ENCODE data around the gene COP1. TPM values are rescaled to one million over a fixed set of nuclear protein-coding genes. Genes with fewer than 3 reads are reported as not detected.

Gene COP1
- total and polyA plus RNA-seq, 12 donors = 17.9 to 55.2 (median 23.6) TPM

DNA sequence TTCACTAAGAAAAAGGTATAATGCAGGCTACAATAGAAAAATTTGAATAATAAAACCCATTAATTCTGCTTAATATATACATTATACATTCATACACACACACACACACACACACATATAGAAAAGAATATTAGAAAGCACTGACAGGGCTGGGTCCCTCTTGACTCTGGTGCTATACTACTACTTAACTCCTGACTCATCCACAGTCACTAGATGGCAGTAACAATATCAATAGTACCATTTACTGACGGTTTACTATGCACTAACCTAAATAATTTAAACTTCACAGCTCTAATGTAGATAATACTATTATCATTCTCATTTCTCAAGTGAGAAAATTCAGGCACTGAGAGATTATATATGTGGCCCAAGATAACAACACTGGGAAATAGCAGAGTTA is 87.5 kb downstream of the COP1 start:
- TF ChIP-seq, protein P1, sequence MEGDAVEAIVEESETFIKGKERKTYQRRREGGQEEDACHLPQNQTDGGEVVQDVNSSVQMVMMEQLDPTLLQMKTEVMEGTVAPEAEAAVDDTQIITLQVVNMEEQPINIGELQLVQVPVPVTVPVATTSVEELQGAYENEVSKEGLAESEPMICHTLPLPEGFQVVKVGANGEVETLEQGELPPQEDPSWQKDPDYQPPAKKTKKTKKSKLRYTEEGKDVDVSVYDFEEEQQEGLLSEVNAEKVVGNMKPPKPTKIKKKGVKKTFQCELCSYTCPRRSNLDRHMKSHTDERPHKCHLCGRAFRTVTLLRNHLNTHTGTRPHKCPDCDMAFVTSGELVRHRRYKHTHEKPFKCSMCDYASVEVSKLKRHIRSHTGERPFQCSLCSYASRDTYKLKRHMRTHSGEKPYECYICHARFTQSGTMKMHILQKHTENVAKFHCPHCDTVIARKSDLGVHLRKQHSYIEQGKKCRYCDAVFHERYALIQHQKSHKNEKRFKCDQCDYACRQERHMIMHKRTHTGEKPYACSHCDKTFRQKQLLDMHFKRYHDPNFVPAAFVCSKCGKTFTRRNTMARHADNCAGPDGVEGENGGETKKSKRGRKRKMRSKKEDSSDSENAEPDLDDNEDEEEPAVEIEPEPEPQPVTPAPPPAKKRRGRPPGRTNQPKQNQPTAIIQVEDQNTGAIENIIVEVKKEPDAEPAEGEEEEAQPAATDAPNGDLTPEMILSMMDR (IDR thresholded peaks at IDR 0.05) = peak in 3 of 9 donors; percentile 13 to 22 (median 21)
- peaks cover 0 to 38% (median 13%) of the 10 kb centered on the region in 9 donors for H3K36me3 ChIP-seq
- H3K9me3 ChIP-seq = peaks cover 0 to 27% (median 9%) of the 10 kb centered on the region in 11 donors
- H3K4me3 ChIP-seq = no peak overlapping the region
- H3K27me3 ChIP-seq = no peaks in the 10 kb centered on the region
- H3K4me1 ChIP-seq = no peaks in the 10 kb centered on the region
- WGBS, 2 donors = 61 to 74% methylated on average over 1 of the region's 1 CpG
- no peak for ATAC-seq
- H3K27ac ChIP-seq = no peak overlapping the region
- intact Hi-C loops (cut with DNase I) = no loop called here
- DNase-seq = no peak

DNA sequence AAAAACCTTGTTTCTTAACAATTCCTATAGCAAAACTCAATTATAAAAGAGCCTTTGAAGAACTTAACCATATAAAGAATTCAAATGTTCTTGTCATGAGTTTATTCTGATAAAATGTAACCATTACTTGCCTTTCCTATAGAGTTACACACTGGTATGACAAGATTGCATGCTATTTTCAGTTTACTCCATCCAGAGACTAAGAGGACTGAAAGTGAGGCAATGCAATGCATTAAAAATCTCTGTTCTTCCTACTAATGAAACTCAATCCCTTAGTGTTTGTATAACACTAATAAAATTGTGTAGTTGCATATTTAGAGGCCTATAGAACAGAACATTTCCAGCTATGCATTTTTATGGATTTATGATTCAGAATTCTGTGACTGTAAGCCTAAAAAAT is 88.1 kb downstream of the COP1 start:
- Histone ChIP-seq H3K9me3 (peaks cover 0 to 25% (median 9%) of the 10 kb centered on the region in 11 donors), H3K27me3 (no peaks in the 10 kb centered on the region), H3K4me1 (no peaks in the 10 kb centered on the region), H3K27ac (no peak overlapping the region), H3K36me3 (peaks cover 0 to 43% (median 13%) of the 10 kb centered on the region in 9 donors), H3K4me3 (no peak overlapping the region)
- TF ChIP-seq, protein P1 (IDR thresholded peaks at IDR 0.05) = no peak
- intact Hi-C loops (cut with DNase I) = no loop called here
- ATAC-seq (no peak), DNase-seq (no peak)

DNA sequence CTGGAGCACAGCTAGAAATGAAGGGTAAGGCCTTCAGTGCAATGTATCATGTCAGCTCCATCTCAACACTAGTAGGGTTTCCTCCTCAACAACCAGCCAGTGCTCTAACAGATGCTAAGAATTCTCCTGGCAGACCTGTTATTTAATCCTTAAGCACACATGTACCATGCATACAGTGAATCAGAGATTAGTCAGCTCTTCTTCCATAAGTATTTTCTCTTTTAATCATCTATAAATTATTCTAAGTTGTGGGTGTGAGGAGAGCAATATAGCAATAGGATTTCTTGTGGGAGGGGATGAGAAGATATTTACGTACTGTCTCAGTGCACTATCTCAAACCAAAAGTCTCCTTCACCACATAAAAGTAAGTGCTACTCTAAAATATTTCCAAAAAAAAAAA is 95.3 kb downstream of the COP1 start:
- TF ChIP-seq, protein P1 (IDR thresholded peaks at IDR 0.05) = no peak
- Histone ChIP-seq H3K4me3 (no peak overlapping the region), H3K27ac (no peak overlapping the region), H3K9me3 (no peaks in the 10 kb centered on the region), H3K4me1 (peaks cover 0 to 9% (median 0%) of the 10 kb centered on the region in 9 donors), H3K36me3 (peaks cover 0 to 61% (median 13%) of the 10 kb centered on the region in 9 donors), H3K27me3 (no peaks in the 10 kb centered on the region)
- no peak for DNase-seq
- 95 to 97% methylated on average over 1 of the region's 1 CpG for WGBS, 2 donors
- no peak for ATAC-seq
- intact Hi-C loops (cut with DNase I) = no loop called here

DNA sequence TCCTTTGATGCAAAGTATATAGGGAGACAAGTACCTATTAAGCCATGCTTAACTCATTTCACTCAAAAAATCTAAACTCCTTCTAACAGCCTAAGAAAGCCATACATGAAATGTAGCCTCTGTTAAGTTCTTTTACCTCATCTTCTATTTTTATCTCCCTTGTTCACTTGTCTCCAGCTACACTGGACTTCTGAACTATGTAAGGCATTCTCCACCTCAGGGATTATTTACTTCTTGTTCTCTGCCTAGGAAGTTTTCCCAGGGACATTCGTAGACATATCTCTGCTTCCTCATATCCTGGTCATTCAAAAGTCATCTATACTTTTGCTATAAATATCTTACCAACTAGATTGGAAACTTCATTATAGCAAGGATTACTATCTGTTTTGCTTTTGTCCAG is 96.9 kb downstream of the COP1 start:
- Histone ChIP-seq H3K4me3 (no peak overlapping the region), H3K36me3 (peaks cover 0 to 61% (median 9%) of the 10 kb centered on the region in 9 donors), H3K4me1 (peaks cover 0 to 9% (median 0%) of the 10 kb centered on the region in 9 donors), H3K27me3 (no peaks in the 10 kb centered on the region), H3K9me3 (no peaks in the 10 kb centered on the region), H3K27ac (peak overlapping the region in 1 of 10 donors; percentile 6)
- WGBS, 2 donors = 26 to 34% methylated on average over 1 of the region's 1 CpG
- no peak for DNase-seq
- ATAC-seq = no peak
- intact Hi-C loops (cut with DNase I) = no loop called here
- TF ChIP-seq, protein P1 (IDR thresholded peaks at IDR 0.05) = no peak

Data from heart right ventricle (tissue), 16 donors.